ENCODE measurements around the gene SPSB4. TPM values are rescaled to one million over a fixed set of nuclear protein-coding genes. Genes with fewer than 3 reads are reported as not detected.
"Not testable (repeated sequence)": the region's sequence is repeated elsewhere in the genome, so short reads cannot be mapped to it uniquely, and the experiment has no call there.

The SPSB4 gene
- total and polyA plus RNA-seq, 2 of the 8 experiments (the other 6 are each of a cell fraction or from before 2014, with no cell fraction given) = 15.1 to 17.2 TPM

- H2AK5ac ChIP-seq (ENCODE audit: low read depth, low read length); H4K20me1 ChIP-seq (replicated peaks in 1 of 2; ENCODE audit: control insufficient read depth in 1 of 2, insufficient read depth in 2 of 2, low read length in 2 of 2); H3K4ac ChIP-seq (replicated peaks; ENCODE audit: insufficient read length, low read depth, low read length); H3K14ac ChIP-seq (ENCODE audit: insufficient read length); H3K9me3 ChIP-seq (ENCODE audit: insufficient read depth in 2 of 2, low read depth in 1 of 2, low read length in 1 of 2); H2BK20ac ChIP-seq (ENCODE audit: low read length); H2BK5ac ChIP-seq (ENCODE audit: low read depth, low read length); H3K27me3 ChIP-seq (replicated peaks in 1 of 4; ENCODE audit: control insufficient read depth in 3 of 4, extremely low read depth in 1 of 4, insufficient read depth in 3 of 4, low read length in 3 of 4); DNase-seq (ENCODE audit: low read depth in 1 of 2, low spot score in 2 of 2); H3K9ac ChIP-seq (replicated peaks in 1 of 4; ENCODE audit: extremely low read depth in 1 of 4, low read depth in 3 of 4, low read length in 3 of 4); H3K4me1 ChIP-seq (replicated peaks in 1 of 4; ENCODE audit: control insufficient read depth in 3 of 4, insufficient read depth in 4 of 4, low read length in 3 of 4); H3K4me3 ChIP-seq (ENCODE audit: extremely low read depth in 1 of 4, insufficient read depth in 2 of 4, low read depth in 3 of 4, low read length in 4 of 4); H2BK15ac ChIP-seq (ENCODE audit: low read length); H2AFZ ChIP-seq (ENCODE audit: low read length); H4K91ac ChIP-seq (replicated peaks; ENCODE audit: insufficient read length, low read length); H2BK12ac ChIP-seq (ENCODE audit: low read depth, low read length); H3K23me2 ChIP-seq (ENCODE audit: low read depth, low read length); H4K8ac ChIP-seq (ENCODE audit: extremely low read depth, insufficient read depth, low read length); H3K79me2 ChIP-seq (ENCODE audit: control insufficient read depth in 1 of 2, insufficient read depth in 2 of 2, low read length in 2 of 2); H3K23ac ChIP-seq (ENCODE audit: insufficient read length); H3K4me2 ChIP-seq (ENCODE audit: insufficient read depth in 1 of 2, low read depth in 2 of 2, low read length in 2 of 2); H4K5ac ChIP-seq (ENCODE audit: insufficient read length, low read depth, low read length); H3K36me3 ChIP-seq (ENCODE audit: control insufficient read depth in 2 of 4, insufficient read depth in 4 of 4, low read length in 3 of 4); H3K27ac ChIP-seq (ENCODE audit: low read depth, low read length); POLR2A ChIA-PET (ENCODE audit: partially characterized antibody); H3K79me1 ChIP-seq (ENCODE audit: low read depth, low read length); H3K18ac ChIP-seq (ENCODE audit: extremely low read depth, low read length); FAIRE-seq; H2BK120ac ChIP-seq (replicated peaks; ENCODE audit: low read depth, low read length); H3K56ac ChIP-seq (replicated peaks; ENCODE audit: insufficient read length, low read depth, low read length): not testable (repeated sequence)
- 88% methylated on average over 18 of the region's 23 CpGs; no CpG with 5 or more reads in 1 of the 2 experiments for WGBS, 2 experiments (ENCODE audit: extremely low coverage in 1 of 2, insufficient coverage in 1 of 2, insufficient read length in 1 of 2, insufficient replicate concordance in 2 of 2, low coverage in 1 of 2, low lambda C conversion rate in 2 of 2, missing lambda C conversion rate in 1 of 2)
- CTCF ChIA-PET (ENCODE audit: partially characterized antibody) = interaction anchor here (0.9 to 11.3 kb wide), 10 partner anchors 11 to 174 kb away, joined by 3 to 123 read pairs (median 4); no protein-coding TSS in a partner anchor
These were observed 33.5 kb upstream of the SPSB4 start for GRCh38 chr3:141017366-141018322.

Data from H1 (cell line).